Measurements from ENCODE around the gene APH1B.

The APH1B gene

GRCh38 chr15:63258658-63259057 lies 18.7 kb upstream of the APH1B start:
- TF ChIP-seq FOXA1 (IDR thresholded peaks at IDR 0.05) (no peak), HDGF (IDR thresholded peaks at IDR 0.05; ENCODE audit: borderline replicate concordance) (no peak)
- DNase-seq (ENCODE audit: extremely low spot score): no peak
- ChIA-PET CTCF (no interaction called here), POLR2A (no interaction called here)

- CTCF ChIA-PET: no interaction called here
- POLR2A ChIA-PET: no interaction called here
- DNase-seq (ENCODE audit: extremely low spot score): no peak
- no peak for TF ChIP-seq FOXK2 (IDR thresholded peaks at IDR 0.05)
- no peak for TF ChIP-seq LEF1 (IDR thresholded peaks at IDR 0.05; ENCODE audit: borderline replicate concordance)
- TF ChIP-seq FOXM1 (IDR thresholded peaks at IDR 0.05; ENCODE audit: borderline replicate concordance): no peak
- no peak for TF ChIP-seq BHLHE40 (IDR thresholded peaks at IDR 0.05; ENCODE audit: borderline replicate concordance)
- TF ChIP-seq ARNT (IDR thresholded peaks at IDR 0.05): no peak
- TF ChIP-seq ELF4 (IDR thresholded peaks at IDR 0.05): no peak
- no peak for TF ChIP-seq PKNOX1 (IDR thresholded peaks at IDR 0.05)
- no peak for TF ChIP-seq TARDBP (IDR thresholded peaks at IDR 0.05)
- no peak for TF ChIP-seq L3MBTL2 (conservative IDR thresholded peaks at IDR 0.05)
- no peak for TF ChIP-seq NFRKB (IDR thresholded peaks at IDR 0.05)
- no peak for TF ChIP-seq FOXA1 (IDR thresholded peaks at IDR 0.05)
- TF ChIP-seq ZNF384 (IDR thresholded peaks at IDR 0.05): no peak
- TF ChIP-seq SP1 (IDR thresholded peaks at IDR 0.05): no peak
- no peak for TF ChIP-seq HDGF (IDR thresholded peaks at IDR 0.05; ENCODE audit: borderline replicate concordance)
- no peak for TF ChIP-seq CTBP1 (IDR thresholded peaks at IDR 0.05; ENCODE audit: borderline replicate concordance)
- no peak for TF ChIP-seq SUZ12 (IDR thresholded peaks at IDR 0.05)
Observed at GRCh38 chr15:63260791-63261190, 16.6 kb upstream of the APH1B start.

GRCh38 chr15:63261311-63261710 lies 16.1 kb upstream of the APH1B start:
- POLR2A ChIA-PET: interaction anchor here (0.9 kb wide), 1 partner anchor 14 kb away, joined by 3 read pairs; no protein-coding TSS in a partner anchor
- CTCF ChIA-PET: no interaction called here
- DNase-seq (ENCODE audit: extremely low spot score): no peak
- TF ChIP-seq L3MBTL2 (conservative IDR thresholded peaks at IDR 0.05) (no peak), SP1 (IDR thresholded peaks at IDR 0.05) (no peak), PKNOX1 (IDR thresholded peaks at IDR 0.05) (no peak), SUZ12 (IDR thresholded peaks at IDR 0.05) (no peak), CTBP1 (IDR thresholded peaks at IDR 0.05; ENCODE audit: borderline replicate concordance) (no peak), NFRKB (IDR thresholded peaks at IDR 0.05) (no peak), FOXM1 (IDR thresholded peaks at IDR 0.05; ENCODE audit: borderline replicate concordance) (no peak), FOXK2 (IDR thresholded peaks at IDR 0.05) (no peak), ELF4 (IDR thresholded peaks at IDR 0.05) (no peak), ARNT (IDR thresholded peaks at IDR 0.05) (no peak)

- CTCF ChIA-PET: no interaction called here
- POLR2A ChIA-PET: no interaction called here
- TF ChIP-seq SUZ12 (IDR thresholded peaks at IDR 0.05) (no peak), L3MBTL2 (conservative IDR thresholded peaks at IDR 0.05) (no peak), FOXM1 (IDR thresholded peaks at IDR 0.05; ENCODE audit: borderline replicate concordance) (no peak), FOXA1 (IDR thresholded peaks at IDR 0.05) (no peak), ARNT (IDR thresholded peaks at IDR 0.05) (no peak), SP1 (IDR thresholded peaks at IDR 0.05) (no peak), TARDBP (IDR thresholded peaks at IDR 0.05) (no peak), ELF4 (IDR thresholded peaks at IDR 0.05) (no peak), ZNF384 (IDR thresholded peaks at IDR 0.05) (no peak), CTBP1 (IDR thresholded peaks at IDR 0.05; ENCODE audit: borderline replicate concordance) (no peak), HDGF (IDR thresholded peaks at IDR 0.05; ENCODE audit: borderline replicate concordance) (no peak), BHLHE40 (IDR thresholded peaks at IDR 0.05; ENCODE audit: borderline replicate concordance) (no peak), NFRKB (IDR thresholded peaks at IDR 0.05) (no peak), PKNOX1 (IDR thresholded peaks at IDR 0.05) (no peak), FOXK2 (IDR thresholded peaks at IDR 0.05) (no peak), LEF1 (IDR thresholded peaks at IDR 0.05; ENCODE audit: borderline replicate concordance) (no peak)
- no peak for DNase-seq (ENCODE audit: extremely low spot score)
Observed at GRCh38 chr15:63263519-63263918, 13.9 kb upstream of the APH1B start.

- POLR2A ChIA-PET: no interaction called here
- CTCF ChIA-PET: no interaction called here
- DNase-seq (ENCODE audit: extremely low spot score): no peak
- TF ChIP-seq L3MBTL2 (conservative IDR thresholded peaks at IDR 0.05): no peak
- no peak for TF ChIP-seq LEF1 (IDR thresholded peaks at IDR 0.05; ENCODE audit: borderline replicate concordance)
- no peak for TF ChIP-seq TARDBP (IDR thresholded peaks at IDR 0.05)
- TF ChIP-seq ARNT (IDR thresholded peaks at IDR 0.05): no peak
- TF ChIP-seq CTBP1 (IDR thresholded peaks at IDR 0.05; ENCODE audit: borderline replicate concordance): no peak
- TF ChIP-seq ZNF384 (IDR thresholded peaks at IDR 0.05): no peak
- no peak for TF ChIP-seq NFRKB (IDR thresholded peaks at IDR 0.05)
- no peak for TF ChIP-seq FOXK2 (IDR thresholded peaks at IDR 0.05)
- no peak for TF ChIP-seq FOXM1 (IDR thresholded peaks at IDR 0.05; ENCODE audit: borderline replicate concordance)
- no peak for TF ChIP-seq FOXA1 (IDR thresholded peaks at IDR 0.05)
- no peak for TF ChIP-seq HDGF (IDR thresholded peaks at IDR 0.05; ENCODE audit: borderline replicate concordance)
- TF ChIP-seq SP1 (IDR thresholded peaks at IDR 0.05): no peak
- no peak for TF ChIP-seq SUZ12 (IDR thresholded peaks at IDR 0.05)
- no peak for TF ChIP-seq PKNOX1 (IDR thresholded peaks at IDR 0.05)
- TF ChIP-seq ELF4 (IDR thresholded peaks at IDR 0.05): no peak
- no peak for TF ChIP-seq BHLHE40 (IDR thresholded peaks at IDR 0.05; ENCODE audit: borderline replicate concordance)
Observed at GRCh38 chr15:63264688-63265293, 12.6 kb upstream of the APH1B start.

All from HEK293T (cell line).